PC-9 (cell line): Measurements from ENCODE around the gene NDUFAF4.

Experiments used
- EZH2 ChIP-seq: fragments of 200-600 bp; sonication (generic); IDR thresholded peaks from 2 replicates; pipeline ENCODE4 v1.8.0; 2017; ENCODE audit warnings: antibody characterized with exemption, low read depth
- TF ChIP-seq, protein P1 (sequence below): fragments of 200-600 bp; sonication (generic); conservative IDR thresholded peaks from 2 replicates; pipeline ENCODE4 v1.6.1; 2017; ENCODE audit warnings: mixed run types, antibody characterized with exemption, mild to moderate bottlenecking, moderate library complexity

DNA sequence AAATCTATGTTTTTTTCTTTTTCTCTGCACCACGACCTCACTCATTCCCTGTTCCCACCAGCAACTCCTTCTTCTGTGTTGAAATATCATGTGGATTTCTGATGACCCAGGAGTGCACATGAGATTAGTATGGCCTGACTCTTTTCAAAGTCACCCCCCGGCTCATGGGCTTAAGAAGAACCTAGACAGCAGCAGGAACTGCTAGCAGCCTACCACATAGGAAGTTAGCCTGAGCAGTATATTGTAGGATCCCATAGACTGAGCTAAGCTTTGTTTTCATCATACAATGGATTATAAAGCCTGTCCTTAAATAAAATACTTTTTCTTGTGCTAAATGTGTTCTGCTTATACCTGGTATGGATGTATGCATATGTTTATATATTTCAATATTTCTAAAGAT, 33.5 kb upstream of the NDUFAF4 start:
- TF ChIP-seq, protein P1, sequence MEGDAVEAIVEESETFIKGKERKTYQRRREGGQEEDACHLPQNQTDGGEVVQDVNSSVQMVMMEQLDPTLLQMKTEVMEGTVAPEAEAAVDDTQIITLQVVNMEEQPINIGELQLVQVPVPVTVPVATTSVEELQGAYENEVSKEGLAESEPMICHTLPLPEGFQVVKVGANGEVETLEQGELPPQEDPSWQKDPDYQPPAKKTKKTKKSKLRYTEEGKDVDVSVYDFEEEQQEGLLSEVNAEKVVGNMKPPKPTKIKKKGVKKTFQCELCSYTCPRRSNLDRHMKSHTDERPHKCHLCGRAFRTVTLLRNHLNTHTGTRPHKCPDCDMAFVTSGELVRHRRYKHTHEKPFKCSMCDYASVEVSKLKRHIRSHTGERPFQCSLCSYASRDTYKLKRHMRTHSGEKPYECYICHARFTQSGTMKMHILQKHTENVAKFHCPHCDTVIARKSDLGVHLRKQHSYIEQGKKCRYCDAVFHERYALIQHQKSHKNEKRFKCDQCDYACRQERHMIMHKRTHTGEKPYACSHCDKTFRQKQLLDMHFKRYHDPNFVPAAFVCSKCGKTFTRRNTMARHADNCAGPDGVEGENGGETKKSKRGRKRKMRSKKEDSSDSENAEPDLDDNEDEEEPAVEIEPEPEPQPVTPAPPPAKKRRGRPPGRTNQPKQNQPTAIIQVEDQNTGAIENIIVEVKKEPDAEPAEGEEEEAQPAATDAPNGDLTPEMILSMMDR = no peak
- TF ChIP-seq EZH2 = no peak
